ENCODE results near the gene FAM13A.
"Not testable (repeated sequence)": the region's sequence is repeated elsewhere in the genome, so short reads cannot be mapped to it uniquely, and the experiment has no call there.

Gene FAM13A

GRCh38 chr4:88859191-88859812, 197.7 kb downstream of the FAM13A start:
- no peaks in the 10 kb centered on the region for H3K9me3 ChIP-seq (ENCODE audit: control insufficient read depth, low read length)
- no peaks in the 10 kb centered on the region for H3K27me3 ChIP-seq (ENCODE audit: control insufficient read depth, insufficient read depth, low read length)
- peaks cover 6% of the 10 kb centered on the region for H3K4me1 ChIP-seq
- H3K36me3 ChIP-seq (ENCODE audit: control insufficient read depth, insufficient read depth, low read length), result no peaks in the 10 kb centered on the region
- H3K9ac ChIP-seq, result no peak overlapping the region
- H2AFZ ChIP-seq, result no peak overlapping the region
- H3K4me2 ChIP-seq (ENCODE audit: low read length), result no peak overlapping the region
- H3K4me3 ChIP-seq (ENCODE audit: low read depth, low read length), result no peak overlapping the region
- H3K79me2 ChIP-seq, result no peaks in the 10 kb centered on the region
- TF ChIP-seq, protein P1, sequence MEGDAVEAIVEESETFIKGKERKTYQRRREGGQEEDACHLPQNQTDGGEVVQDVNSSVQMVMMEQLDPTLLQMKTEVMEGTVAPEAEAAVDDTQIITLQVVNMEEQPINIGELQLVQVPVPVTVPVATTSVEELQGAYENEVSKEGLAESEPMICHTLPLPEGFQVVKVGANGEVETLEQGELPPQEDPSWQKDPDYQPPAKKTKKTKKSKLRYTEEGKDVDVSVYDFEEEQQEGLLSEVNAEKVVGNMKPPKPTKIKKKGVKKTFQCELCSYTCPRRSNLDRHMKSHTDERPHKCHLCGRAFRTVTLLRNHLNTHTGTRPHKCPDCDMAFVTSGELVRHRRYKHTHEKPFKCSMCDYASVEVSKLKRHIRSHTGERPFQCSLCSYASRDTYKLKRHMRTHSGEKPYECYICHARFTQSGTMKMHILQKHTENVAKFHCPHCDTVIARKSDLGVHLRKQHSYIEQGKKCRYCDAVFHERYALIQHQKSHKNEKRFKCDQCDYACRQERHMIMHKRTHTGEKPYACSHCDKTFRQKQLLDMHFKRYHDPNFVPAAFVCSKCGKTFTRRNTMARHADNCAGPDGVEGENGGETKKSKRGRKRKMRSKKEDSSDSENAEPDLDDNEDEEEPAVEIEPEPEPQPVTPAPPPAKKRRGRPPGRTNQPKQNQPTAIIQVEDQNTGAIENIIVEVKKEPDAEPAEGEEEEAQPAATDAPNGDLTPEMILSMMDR (IDR thresholded peaks at IDR 0.05), result no peak
- H3K27ac ChIP-seq, result no peak overlapping the region

GRCh38 chr4:88858752-88859151, 198.2 kb downstream of the FAM13A start:
- TF ChIP-seq, protein P1 (IDR thresholded peaks at IDR 0.05), result no peak
- Histone ChIP-seq H3K27ac (no peak overlapping the region), H3K9ac (no peak overlapping the region), H3K4me1 (peaks cover 6% of the 10 kb centered on the region), H2AFZ (no peak overlapping the region), H3K9me3 (ENCODE audit: control insufficient read depth, low read length) (no peaks in the 10 kb centered on the region), H3K4me2 (ENCODE audit: low read length) (no peak overlapping the region), H3K79me2 (no peaks in the 10 kb centered on the region), H3K27me3 (ENCODE audit: control insufficient read depth, insufficient read depth, low read length) (no peaks in the 10 kb centered on the region), H3K36me3 (ENCODE audit: control insufficient read depth, insufficient read depth, low read length) (no peaks in the 10 kb centered on the region), H3K4me3 (ENCODE audit: low read depth, low read length) (no peak overlapping the region)

GRCh38 chr4:88857588-88857987, 199.4 kb downstream of the FAM13A start:
- H2AFZ ChIP-seq, result no peak overlapping the region
- H3K9ac ChIP-seq, result no peak overlapping the region
- no peak overlapping the region for H3K4me2 ChIP-seq (ENCODE audit: low read length)
- peaks cover 6% of the 10 kb centered on the region for H3K4me1 ChIP-seq
- no peaks in the 10 kb centered on the region for H3K27me3 ChIP-seq (ENCODE audit: control insufficient read depth, insufficient read depth, low read length)
- H3K4me3 ChIP-seq (ENCODE audit: low read depth, low read length), result no peak overlapping the region
- no peak overlapping the region for H3K27ac ChIP-seq
- TF ChIP-seq, protein P1 (IDR thresholded peaks at IDR 0.05), result no peak
- H3K36me3 ChIP-seq (ENCODE audit: control insufficient read depth, insufficient read depth, low read length), result no peaks in the 10 kb centered on the region
- no peaks in the 10 kb centered on the region for H3K79me2 ChIP-seq
- no peaks in the 10 kb centered on the region for H3K9me3 ChIP-seq (ENCODE audit: control insufficient read depth, low read length)

DNA sequence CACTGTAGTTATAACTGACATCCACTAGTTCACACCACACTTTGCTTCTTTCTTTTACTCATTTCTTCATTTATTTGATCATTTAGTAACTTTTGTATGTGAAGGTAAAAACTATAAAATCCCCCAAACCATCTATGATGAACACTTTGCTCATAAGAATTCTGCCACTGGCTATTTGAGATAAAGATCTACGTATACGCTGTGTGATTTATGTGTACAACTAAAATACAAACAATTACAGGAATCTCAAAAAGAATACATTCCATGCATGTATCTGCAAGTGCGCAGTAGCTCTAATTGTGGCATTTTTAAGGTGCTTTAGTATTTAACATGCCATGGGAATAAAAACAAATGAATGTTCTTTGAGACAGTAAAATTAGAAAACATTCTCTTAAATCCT, 202.5 kb downstream of the FAM13A start:
- H3K9ac ChIP-seq, result no peak overlapping the region
- no peaks in the 10 kb centered on the region for H3K36me3 ChIP-seq (ENCODE audit: control insufficient read depth, insufficient read depth, low read length)
- no peaks in the 10 kb centered on the region for H3K79me2 ChIP-seq
- H2AFZ ChIP-seq, result no peak overlapping the region
- H3K27me3 ChIP-seq (ENCODE audit: control insufficient read depth, insufficient read depth, low read length), result no peaks in the 10 kb centered on the region
- no peak overlapping the region for H3K4me2 ChIP-seq (ENCODE audit: low read length)
- H3K4me1 ChIP-seq, result peaks cover 10% of the 10 kb centered on the region
- H3K9me3 ChIP-seq (ENCODE audit: control insufficient read depth, low read length), result no peaks in the 10 kb centered on the region
- H3K27ac ChIP-seq, result no peak overlapping the region
- no peak overlapping the region for H3K4me3 ChIP-seq (ENCODE audit: low read depth, low read length)
- TF ChIP-seq, protein P1 (IDR thresholded peaks at IDR 0.05), result no peak

GRCh38 chr4:88853583-88853982, 203.4 kb downstream of the FAM13A start:
- not testable (repeated sequence) for H3K4me3 ChIP-seq (ENCODE audit: low read depth, low read length); H3K27me3 ChIP-seq (ENCODE audit: control insufficient read depth, insufficient read depth, low read length); H2AFZ ChIP-seq; H3K27ac ChIP-seq; H3K9me3 ChIP-seq (ENCODE audit: control insufficient read depth, low read length); H3K4me1 ChIP-seq; H3K36me3 ChIP-seq (ENCODE audit: control insufficient read depth, insufficient read depth, low read length); H3K9ac ChIP-seq; H3K79me2 ChIP-seq; H3K4me2 ChIP-seq (ENCODE audit: low read length)
